ENCODE data around the gene PAK6.

Gene PAK6

GRCh38 chr15:40243126-40243810 is 4.4 kb downstream of the PAK6 start:
- H4K20me1 ChIP-seq (ENCODE audit: insufficient read depth, low read length), result no peaks in the 10 kb centered on the region
- no peaks in the 10 kb centered on the region for H3K9me3 ChIP-seq (ENCODE audit: insufficient read depth, low read length, severe bottlenecking)
- no peak overlapping the region for H3K4me3 ChIP-seq (ENCODE audit: low read depth in 1 of 2, low read length in 2 of 2)
- no peak for DNase-seq
- H3K4me1 ChIP-seq (ENCODE audit: insufficient read depth, low read length), result no peaks in the 10 kb centered on the region
- H3K27me3 ChIP-seq (ENCODE audit: insufficient read depth, low read length, poor library complexity), result no peaks in the 10 kb centered on the region
- H3K79me2 ChIP-seq (ENCODE audit: insufficient read depth, low read length), result no peaks in the 10 kb centered on the region
- H3K36me3 ChIP-seq (ENCODE audit: insufficient read depth, low read length), result no peaks in the 10 kb centered on the region
- H3K4me2 ChIP-seq (ENCODE audit: insufficient read depth, low read length), result no peak overlapping the region
- no peak overlapping the region for H2AFZ ChIP-seq (ENCODE audit: low read depth, low read length)
- no peak overlapping the region for H3K9ac ChIP-seq (ENCODE audit: low read depth, low read length)
- no peak for TF ChIP-seq EZH2 (IDR thresholded peaks at IDR 0.05; ENCODE audit: borderline replicate concordance, low read depth, low read length, severe bottlenecking)
- no peak for TF ChIP-seq CTCF (IDR thresholded peaks at IDR 0.05; ENCODE audit: borderline replicate concordance, extremely low read depth, low read length, poor library complexity, severe bottlenecking)
- no peak for ATAC-seq (ENCODE audit: insufficient read depth, low read depth)
- H3K27ac ChIP-seq (ENCODE audit: low read length), result no peak overlapping the region

GRCh38 chr15:40244961-40245523 is 6.2 kb downstream of the PAK6 start:
- Histone ChIP-seq H3K79me2 (ENCODE audit: insufficient read depth, low read length) (no peaks in the 10 kb centered on the region), H3K4me3 (ENCODE audit: low read depth in 1 of 2, low read length in 2 of 2) (no peak overlapping the region), H3K36me3 (ENCODE audit: insufficient read depth, low read length) (no peaks in the 10 kb centered on the region), H3K4me1 (ENCODE audit: insufficient read depth, low read length) (no peaks in the 10 kb centered on the region), H3K9ac (ENCODE audit: low read depth, low read length) (no peak overlapping the region), H3K9me3 (ENCODE audit: insufficient read depth, low read length, severe bottlenecking) (no peaks in the 10 kb centered on the region), H3K27ac (ENCODE audit: low read length) (no peak overlapping the region), H4K20me1 (ENCODE audit: insufficient read depth, low read length) (no peaks in the 10 kb centered on the region), H3K27me3 (ENCODE audit: insufficient read depth, low read length, poor library complexity) (no peaks in the 10 kb centered on the region), H3K4me2 (ENCODE audit: insufficient read depth, low read length) (no peak overlapping the region), H2AFZ (ENCODE audit: low read depth, low read length) (no peak overlapping the region)
- ATAC-seq (ENCODE audit: insufficient read depth, low read depth) (no peak), DNase-seq (no peak)
- TF ChIP-seq EZH2 (IDR thresholded peaks at IDR 0.05; ENCODE audit: borderline replicate concordance, low read depth, low read length, severe bottlenecking) (no peak), CTCF (IDR thresholded peaks at IDR 0.05; ENCODE audit: borderline replicate concordance, extremely low read depth, low read length, poor library complexity, severe bottlenecking) (no peak)

GRCh38 chr15:40245666-40246450 is 7.0 kb downstream of the PAK6 start:
- no peak overlapping the region for H3K9ac ChIP-seq (ENCODE audit: low read depth, low read length)
- no peak overlapping the region for H3K4me2 ChIP-seq (ENCODE audit: insufficient read depth, low read length)
- H3K79me2 ChIP-seq (ENCODE audit: insufficient read depth, low read length), result no peaks in the 10 kb centered on the region
- no peaks in the 10 kb centered on the region for H4K20me1 ChIP-seq (ENCODE audit: insufficient read depth, low read length)
- no peak for DNase-seq
- no peaks in the 10 kb centered on the region for H3K36me3 ChIP-seq (ENCODE audit: insufficient read depth, low read length)
- H2AFZ ChIP-seq (ENCODE audit: low read depth, low read length), result no peak overlapping the region
- no peak for TF ChIP-seq EZH2 (IDR thresholded peaks at IDR 0.05; ENCODE audit: borderline replicate concordance, low read depth, low read length, severe bottlenecking)
- TF ChIP-seq CTCF (IDR thresholded peaks at IDR 0.05; ENCODE audit: borderline replicate concordance, extremely low read depth, low read length, poor library complexity, severe bottlenecking), result no peak
- H3K9me3 ChIP-seq (ENCODE audit: insufficient read depth, low read length, severe bottlenecking), result no peaks in the 10 kb centered on the region
- H3K4me3 ChIP-seq (ENCODE audit: low read depth in 1 of 2, low read length in 2 of 2), result no peak overlapping the region
- H3K27me3 ChIP-seq (ENCODE audit: insufficient read depth, low read length, poor library complexity), result no peaks in the 10 kb centered on the region
- no peak overlapping the region for H3K27ac ChIP-seq (ENCODE audit: low read length)
- no peaks in the 10 kb centered on the region for H3K4me1 ChIP-seq (ENCODE audit: insufficient read depth, low read length)
- ATAC-seq (ENCODE audit: insufficient read depth, low read depth), result no peak

Measured in DND-41 (cell line).